HepG2 (cell line): ENCODE data around the gene GNG12. TPM values are rescaled to one million over a fixed set of nuclear protein-coding genes. Genes with fewer than 3 reads are reported as not detected.

Experiments used
- ATAC-seq: fragments of 200-7000 bp; cut with Tn5 transposase; 3 replicates; pipeline ENCODE4 v1.9.1; 2020; ENCODE audit warnings: mild to moderate bottlenecking, moderate library complexity
- BruUV-seq: library from RNA; stranded (reverse); fragments of 400-500 nt; replicated peaks from 2 replicates; lab custom pipeline; 2021; lab: Mats Ljungman, UMichigan
- CTCF ChIA-PET: fragments of 300-600 bp; formaldehyde crosslinking; extraction: SDS; loops from one replicate; lab custom pipeline; 2021; ENCODE audit warnings: low total read pairs, inconsistent platforms, low intra/inter-chr PET ratio; lab: Yijun Ruan, JAX
- POLR2A ChIA-PET: fragments of 350-600 bp; sonication (Branson Sonifier 250); formaldehyde crosslinking; loops from one replicate; lab custom pipeline; 2020; ENCODE audit warnings: antibody characterized with exemption, inconsistent platforms; lab: Yijun Ruan, JAX
- DNase-seq: peaks from one replicate; pipeline ENCODE4 v3.0.0-alpha.2; 2015; ENCODE audit warnings: low spot score
- FAIRE-seq: peaks from 3 replicates; lab custom pipeline; 2011; peaks lifted over from hg19 to GRCh38; lab: Jason Lieb, UNC
- H2AFZ ChIP-seq: one replicate; pipeline ENCODE4 v1.6.1; 2011; ENCODE audit warnings: low read length, inconsistent platforms
- H3K27ac ChIP-seq: fragments of 300-600 bp; 3 replicates; pipeline ENCODE4 v1.8.0; 2011; ENCODE audit warnings: mixed run types, mild to moderate bottlenecking, mixed read lengths, low read length, inconsistent platforms; ENCODE audit not compliant: insufficient read depth; ENCODE audit errors: extremely low read length
- H3K27me3 ChIP-seq, 2 experiments: fragments of 200-600 bp in 1 of 2; 2 replicates in 1 of 2; 3 replicates in 1 of 2; pipeline versions ENCODE4 v1.6.0 to v1.8.0; 2011; ENCODE audit warnings: low read length in 2 of 2, mild to moderate bottlenecking in 2 of 2, moderate library complexity in 2 of 2, inconsistent platforms in 1 of 2; ENCODE audit not compliant: insufficient read depth in 2 of 2, control insufficient read depth in 1 of 2
- H3K36me3 ChIP-seq, 2 experiments: fragments of 200-600 bp in 1 of 2; replicated peaks in 1 of 2; 2 replicates in 1 of 2; 3 replicates in 1 of 2; pipeline versions ENCODE4 v1.5.1 to v1.8.0; 2011; ENCODE audit warnings: low read length in 2 of 2, inconsistent platforms in 1 of 2; ENCODE audit not compliant: insufficient read depth in 2 of 2, control insufficient read depth in 1 of 2
- H3K4me1 ChIP-seq: 2 replicates; pipeline ENCODE4 v1.5.1; 2012; ENCODE audit warnings: low read length, inconsistent platforms; ENCODE audit not compliant: insufficient read depth
- H3K4me2 ChIP-seq: 2 replicates; pipeline ENCODE4 v1.6.0; 2011; ENCODE audit warnings: low read depth, low read length, inconsistent platforms
- H3K4me3 ChIP-seq, 3 experiments: fragments of 200-600 bp in 1 of 3; sonication (generic), shearing (Covaris generic) in 1 of 3; replicated peaks in 1 of 3; 2 replicates each; pipeline ENCODE4 v1.5.1; 2011 to 2016; ENCODE audit warnings: low read length in 3 of 3, inconsistent platforms in 2 of 3, low read depth in 2 of 3, mild to moderate bottlenecking in 2 of 3, control low read depth in 1 of 3, mixed read lengths in 1 of 3; ENCODE audit not compliant: insufficient read depth in 1 of 3
- H3K79me2 ChIP-seq: one replicate; pipeline ENCODE4 v1.6.1; 2011; ENCODE audit warnings: low read length, inconsistent platforms; ENCODE audit not compliant: insufficient read depth
- H3K9ac ChIP-seq: 2 replicates; pipeline ENCODE4 v1.6.0; 2011; ENCODE audit warnings: mild to moderate bottlenecking, low read depth, low read length, inconsistent platforms; ENCODE audit not compliant: insufficient read depth
- H3K9me3 ChIP-seq: 2 replicates; pipeline ENCODE4 v1.5.1; 2012; ENCODE audit warnings: mild to moderate bottlenecking, low read length
- H4K20me1 ChIP-seq: 2 replicates; pipeline ENCODE4 v1.6.0; 2011; ENCODE audit warnings: inconsistent platforms, mild to moderate bottlenecking, low read length, moderate library complexity; ENCODE audit not compliant: insufficient read depth
- BCL3 ChIP-seq: sonication (generic); formaldehyde crosslinking; IDR thresholded peaks from 2 replicates; pipeline ENCODE4 v1.5.1; 2020; ENCODE audit warnings: mild to moderate bottlenecking, missing genetic modification reagents, moderate library complexity
- HHEX ChIP-seq: IDR thresholded peaks from 2 replicates; pipeline ENCODE4 v1.6.1; 2016; ENCODE audit warnings: control low read depth
- JDP2 ChIP-seq: sonication (generic); formaldehyde crosslinking; IDR thresholded peaks from 2 replicates; pipeline ENCODE4 v1.8.1; 2022; ENCODE audit warnings: missing genetic modification reagents, borderline replicate concordance
- KDM1A ChIP-seq: IDR thresholded peaks from 2 replicates; pipeline ENCODE4 v1.6.1; 2016; ENCODE audit warnings: missing compliant biosample characterization
- KMT2B ChIP-seq: IDR thresholded peaks from 2 replicates; pipeline ENCODE4 v1.6.1; 2016; ENCODE audit warnings: missing genetic modification reagents, missing compliant biosample characterization
- NR2C2 ChIP-seq: sonication (generic); formaldehyde crosslinking; IDR thresholded peaks from 2 replicates; pipeline ENCODE4 v1.4.0; 2020; ENCODE audit warnings: missing genetic modification reagents, mild to moderate bottlenecking, moderate library complexity, borderline replicate concordance
- NR2F1 ChIP-seq, 2 experiments: fragments of 450-650 bp in 1 of 2; formaldehyde crosslinking in 1 of 2; IDR thresholded peaks; 2 replicates each; pipeline versions ENCODE4 v1.5.0 to v1.6.1; 2016 to 2020; ENCODE audit warnings: mild to moderate bottlenecking in 1 of 2, missing compliant biosample characterization in 1 of 2, missing genetic modification reagents in 1 of 2, moderate library complexity in 1 of 2
- PAF1 ChIP-seq: IDR thresholded peaks from 2 replicates; pipeline ENCODE4 v1.6.1; 2016; ENCODE audit warnings: missing genetic modification reagents, missing compliant biosample characterization
- RARA ChIP-seq: IDR thresholded peaks from 2 replicates; pipeline ENCODE4 v1.6.1; 2016; ENCODE audit warnings: missing genetic modification reagents, missing compliant biosample characterization
- RCOR2 ChIP-seq: IDR thresholded peaks from 2 replicates; pipeline ENCODE4 v1.6.1; 2016; ENCODE audit warnings: missing biosample characterization, missing genetic modification reagents
- SOX13 ChIP-seq, 3 experiments: fragments of 450-650 bp in 1 of 3; sonication (generic) in 1 of 3; formaldehyde crosslinking in 1 of 3; IDR thresholded peaks in 2 of 3; conservative IDR thresholded peaks in 1 of 3; 2 replicates each; pipeline versions ENCODE4 v1.5.0 to v1.6.1; 2016 to 2020; ENCODE audit warnings: antibody characterized with exemption in 1 of 3, mild to moderate bottlenecking in 1 of 3, missing compliant biosample characterization in 1 of 3, missing genetic modification reagents in 1 of 3, moderate library complexity in 1 of 3
- SOX5 ChIP-seq: IDR thresholded peaks from 2 replicates; pipeline ENCODE4 v1.6.1; 2016; ENCODE audit warnings: borderline replicate concordance
- SOX6 ChIP-seq, 2 experiments: fragments of 450-650 bp in 1 of 2; sonication (generic) in 1 of 2; formaldehyde crosslinking in 1 of 2; IDR thresholded peaks; 2 replicates each; pipeline versions ENCODE4 v1.4.0 to v1.6.1; 2017 to 2020; ENCODE audit warnings: antibody characterized with exemption in 1 of 2, mild to moderate bottlenecking in 1 of 2, missing genetic modification reagents in 1 of 2
- TEAD3 ChIP-seq: optimal IDR thresholded peaks from 2 replicates; pipeline ENCODE3; 2016; ENCODE audit warnings: borderline replicate concordance
- ZNF138 ChIP-seq: sonication (generic); formaldehyde crosslinking; IDR thresholded peaks from 2 replicates; pipeline ENCODE4 v1.5.0; 2020; ENCODE audit warnings: mild to moderate bottlenecking, low read depth, missing genetic modification reagents
- ZNF205 ChIP-seq: IDR thresholded peaks from 2 replicates; pipeline ENCODE4 v1.6.1; 2018; ENCODE audit warnings: missing biosample characterization, missing genetic modification reagents
- ZNF281 ChIP-seq: sonication (generic); formaldehyde crosslinking; IDR thresholded peaks from 2 replicates; pipeline ENCODE4 v1.4.0; 2020; ENCODE audit warnings: missing genetic modification reagents, borderline replicate concordance
- ZNF563 ChIP-seq: sonication (generic); formaldehyde crosslinking; IDR thresholded peaks from 2 replicates; pipeline ENCODE4 v1.8.0; 2022; ENCODE audit warnings: mild to moderate bottlenecking, moderate library complexity, missing genetic modification reagents
- ZNF674 ChIP-seq: sonication (generic); formaldehyde crosslinking; IDR thresholded peaks from 2 replicates; pipeline ENCODE4 v1.5.0; 2020; ENCODE audit warnings: low read depth, mild to moderate bottlenecking, missing genetic modification reagents
- ZNF878 ChIP-seq: sonication (generic); formaldehyde crosslinking; IDR thresholded peaks from 2 replicates; pipeline ENCODE4 v1.8.1; 2023; ENCODE audit warnings: mild to moderate bottlenecking, missing genetic modification reagents, moderate library complexity
- WGBS: methylation state at CpG from one replicate; pipeline ENCODE4 v1.1.6; 2017; ENCODE audit warnings: low lambda C conversion rate; 5-methylcytosine and 5-hydroxymethylcytosine counted together
- in situ Hi-C: cut with HindIII; loops from 2 replicates; pipeline ENCODE4 v1.10.0; 2017; ENCODE audit warnings: low pct_unique_long_range_greater_than_20kb; ENCODE audit not compliant: extremely low pct_ligation_motif_present
- intact Hi-C: fragments of 100-400 bp; cut with micrococcal nuclease; formaldehyde crosslinking; loops from one replicate; pipeline ENCODE4 v1.10.0; 2022; ENCODE audit not compliant: unreplicated experiment
- polyA plus RNA-seq, 8 experiments: library from polyadenylated mRNA; depleted of rRNA in 3 of 8; stranded (reverse) in 7 of 8; unstranded in 1 of 8; fragments of >200 nt; fragmentation: Illumina TruSeq in 4 of 8; extraction: Trizol in 4 of 8; gene quantifications; 2 replicates each; pipeline versions ENCODE4 v1.2.1 to v1.2.3, GENCODE V29; 2011 to 2016; ENCODE audit warnings: low read depth in 4 of 8, missing spikeins in 1 of 8, mixed read lengths in 1 of 8; ENCODE audit not compliant: insufficient read depth in 1 of 8
- total RNA-seq, 5 experiments: library from RNA; depleted of rRNA; stranded (reverse); fragments of >200 nt; fragmentation: Illumina TruSeq; extraction: Trizol; gene quantifications; 2 replicates each; pipeline ENCODE4 v1.2.3, GENCODE V29; 2016; ENCODE audit warnings: low read depth in 1 of 5

Gene GNG12
- total and polyA plus RNA-seq, 2 of the 13 experiments (the other 11 are each of a cell fraction or from before 2014, with no cell fraction given): 0.11 TPM

- DNase-seq (no peak), FAIRE-seq (no peak), ATAC-seq (peak; percentile 44)
- Histone ChIP-seq H4K20me1 (no peaks in the 10 kb centered on the region), H3K4me2 (peak overlapping the region; percentile 79), H3K4me3 (peak overlapping the region in 2 of 3 experiments; percentile 18 to 25; a peak in 3 of 6 replicates), H3K79me2 (no peaks in the 10 kb centered on the region), H3K27ac (peak overlapping the region; percentile 20), H2AFZ (no peak overlapping the region), H3K9me3 (no peaks in the 10 kb centered on the region), H3K27me3 (no peaks in the 10 kb centered on the region), H3K9ac (no peak overlapping the region), H3K36me3 (no peaks in the 10 kb centered on the region), H3K4me1 (peaks cover 67% of the 10 kb centered on the region)
- 1% methylated on average over 4 of the region's 4 CpGs for WGBS
- BruUV-seq: no TSS peak
- CTCF ChIA-PET: no interaction called here
- POLR2A ChIA-PET: interaction anchor here (1.0 kb wide), 1 partner anchor 63 kb away, joined by 7 read pairs; the partner anchor contains the start of gene GADD45A
- TF ChIP-seq ZNF205 (CRISPR knock-in tag) (no peak), SOX13 (IDR thresholded peaks at IDR 0.05) (no peak), SOX13 (CRISPR knock-in tag; conservative IDR thresholded peaks at IDR 0.05 in 1 of 2, IDR thresholded peaks at IDR 0.05 in 1 of 2) (peak in 1 of 2 experiments; percentile 40; a peak in 1 of 4 replicates), NR2F1 (CRISPR knock-in tag; IDR thresholded peaks at IDR 0.05) (no peak), RARA (CRISPR knock-in tag) (no peak), PAF1 (CRISPR knock-in tag) (no peak), ZNF674 (CRISPR knock-in tag) (no peak), ZNF281 (CRISPR knock-in tag) (0 out of 2 replicates have a peak, but pooled peaks have one; percentile 18), JDP2 (CRISPR knock-in tag) (no peak), HHEX (CRISPR knock-in tag) (no peak), KMT2B (CRISPR knock-in tag) (no peak), BCL3 (CRISPR knock-in tag) (no peak), TEAD3 (CRISPR knock-in tag) (peak; percentile 89), SOX5 (CRISPR knock-in tag) (peak; percentile 20; the same call in 1 of the 2 replicates), ZNF563 (CRISPR knock-in tag) (no peak), RCOR2 (CRISPR knock-in tag) (0 out of 2 replicates have a peak, but pooled peaks have one; percentile 27), SOX6 (IDR thresholded peaks at IDR 0.05) (no peak), SOX6 (CRISPR knock-in tag; IDR thresholded peaks at IDR 0.05) (peak; percentile 27; the same call in 1 of the 2 replicates), NR2C2 (CRISPR knock-in tag) (no peak), ZNF878 (CRISPR knock-in tag) (no peak), ZNF138 (CRISPR knock-in tag) (no peak), KDM1A (CRISPR knock-in tag) (0 out of 2 replicates have a peak, but pooled peaks have one; percentile 44)
- intact Hi-C loops: no loop called here
- in situ Hi-C loops: no loop called here
Observed at GRCh38 chr1:67747671-67748546, 85.4 kb downstream of the GNG12 start.
